WTC11 (cell line): Measurements from ENCODE around the gene XDH. TPM values are rescaled to one million over a fixed set of nuclear protein-coding genes. Genes with fewer than 3 reads are reported as not detected.

Source experiments
- ATAC-seq: fragments of 200-7000 bp; cut with Tn5 transposase; 2 replicates; pipeline ENCODE4 v1.10.0; 2021; ENCODE audit warnings: mild to moderate bottlenecking, moderate library complexity
- CTCF ChIA-PET: fragments of 300-600 bp; sonication (Branson Sonifier 250); formaldehyde crosslinking; loops from one replicate; lab custom pipeline; 2021; ENCODE audit warnings: antibody characterized with exemption; lab: Charles Lee
- POLR2A ChIA-PET: fragments of 350-600 bp; sonication (Branson Sonifier 250); formaldehyde crosslinking; loops from one replicate; lab custom pipeline; 2021; ENCODE audit warnings: antibody characterized with exemption; lab: Charles Lee
- DNase-seq: peaks from one replicate; pipeline ENCODE4 v3.0.0; 2021; ENCODE audit warnings: low spot score
- H3K27ac Mint-ChIP-seq: 2 replicates; pipeline ENCODE4 v1.8.0; 2021; ENCODE audit warnings: mixed read lengths
- H3K27me3 Mint-ChIP-seq: 2 replicates; pipeline ENCODE4 v1.8.0; 2021; ENCODE audit warnings: low read depth, mild to moderate bottlenecking, moderate library complexity, mixed read lengths
- H3K36me3 Mint-ChIP-seq: 2 replicates; pipeline ENCODE4 v1.8.0; 2021; ENCODE audit warnings: mixed read lengths
- H3K4me1 Mint-ChIP-seq: 2 replicates; pipeline ENCODE4 v1.8.0; 2022; ENCODE audit warnings: mixed read lengths
- H3K4me3 Mint-ChIP-seq: 2 replicates; pipeline ENCODE4 v1.8.0; 2021; ENCODE audit warnings: mild to moderate bottlenecking, moderate library complexity, mixed read lengths
- H3K9me3 Mint-ChIP-seq: 2 replicates; pipeline ENCODE4 v1.8.0; 2021; ENCODE audit warnings: mixed read lengths
- ATF6 ChIP-seq: sonication (generic); formaldehyde crosslinking; IDR thresholded peaks from 2 replicates; pipeline ENCODE4 v1.8.1; 2023; ENCODE audit warnings: mild to moderate bottlenecking, missing genetic modification reagents
- CBFB ChIP-seq: sonication (generic); formaldehyde crosslinking; IDR thresholded peaks from 2 replicates; pipeline ENCODE4 v1.8.1; 2022; ENCODE audit warnings: mild to moderate bottlenecking, low read depth, missing genetic modification reagents
- CDX4 ChIP-seq: fragments of 250-450 bp; sonication (Bioruptor Pico); IDR thresholded peaks from 2 replicates; pipeline ENCODE4 v1.9.0; 2021; ENCODE audit warnings: moderate library complexity, mild to moderate bottlenecking, inconsistent platforms, borderline replicate concordance
- FOXK1 ChIP-seq: sonication (generic); formaldehyde crosslinking; IDR thresholded peaks from 2 replicates; pipeline ENCODE4 v1.8.0; 2022; ENCODE audit warnings: mild to moderate bottlenecking, moderate library complexity, missing genetic modification reagents
- JUN ChIP-seq: sonication (generic); formaldehyde crosslinking; IDR thresholded peaks from 2 replicates; pipeline ENCODE4 v1.8.0; 2023; ENCODE audit warnings: mild to moderate bottlenecking, missing genetic modification reagents
- NR2C2 ChIP-seq: sonication (generic); formaldehyde crosslinking; IDR thresholded peaks from 2 replicates; pipeline ENCODE4 v1.8.0; 2022; ENCODE audit warnings: mild to moderate bottlenecking, missing genetic modification reagents
- RELA ChIP-seq: sonication (generic); formaldehyde crosslinking; IDR thresholded peaks from 2 replicates; pipeline ENCODE4 v1.8.1; 2022; ENCODE audit warnings: missing genetic modification reagents, mild to moderate bottlenecking, borderline replicate concordance
- SOX15 ChIP-seq: fragments of 250-450 bp; sonication (Bioruptor Pico); IDR thresholded peaks from 2 replicates; pipeline ENCODE4 v1.9.0; 2021; ENCODE audit warnings: mild to moderate bottlenecking
- TEAD4 ChIP-seq: sonication (generic); formaldehyde crosslinking; IDR thresholded peaks from 2 replicates; pipeline ENCODE4 v1.8.0; 2022; ENCODE audit warnings: mild to moderate bottlenecking, missing genetic modification reagents
- USF1 ChIP-seq: sonication (generic); formaldehyde crosslinking; IDR thresholded peaks from 2 replicates; pipeline ENCODE4 v1.8.0; 2022; ENCODE audit warnings: mild to moderate bottlenecking, missing genetic modification reagents
- ZNF121 ChIP-seq: sonication (generic); formaldehyde crosslinking; IDR thresholded peaks from 2 replicates; pipeline ENCODE4 v1.8.0; 2023; ENCODE audit warnings: missing genetic modification reagents
- ZNF138 ChIP-seq: sonication (generic); formaldehyde crosslinking; conservative IDR thresholded peaks from 2 replicates; pipeline ENCODE4 v1.8.1; 2022; ENCODE audit warnings: mild to moderate bottlenecking, moderate library complexity, missing genetic modification reagents
- ZNF281 ChIP-seq: sonication (generic); formaldehyde crosslinking; IDR thresholded peaks from 2 replicates; pipeline ENCODE4 v1.8.0; 2023; ENCODE audit warnings: mild to moderate bottlenecking, missing genetic modification reagents
- ZNF317 ChIP-seq: sonication (generic); formaldehyde crosslinking; IDR thresholded peaks from 2 replicates; pipeline ENCODE4 v1.8.1; 2023; ENCODE audit warnings: low read depth, mild to moderate bottlenecking, moderate library complexity, missing genetic modification reagents, borderline replicate concordance
- total RNA-seq: library from RNA; stranded (reverse); gene quantifications from 3 replicates; pipeline ENCODE4 v1.2.3, GENCODE V29; 2021
- TF ChIP-seq, protein P1 (sequence below): sonication (generic); formaldehyde crosslinking; IDR thresholded peaks from 2 replicates; pipeline ENCODE4 v1.8.1; 2022; ENCODE audit warnings: low read depth, missing genetic modification reagents, borderline replicate concordance
- TF ChIP-seq, protein P2 (sequence below): fragments of 250-450 bp; sonication (Bioruptor Pico); IDR thresholded peaks from 2 replicates; pipeline ENCODE4 v1.9.0; 2021; ENCODE audit warnings: mild to moderate bottlenecking, borderline replicate concordance
- TF ChIP-seq, protein P3 (sequence below): sonication (generic); formaldehyde crosslinking; IDR thresholded peaks from 2 replicates; pipeline ENCODE4 v1.8.1; 2023; ENCODE audit warnings: mild to moderate bottlenecking, missing genetic modification reagents, borderline replicate concordance
- TF ChIP-seq, protein P4 (sequence below): sonication (generic); formaldehyde crosslinking; conservative IDR thresholded peaks from 2 replicates; pipeline ENCODE4 v1.8.1; 2023; ENCODE audit warnings: mild to moderate bottlenecking, low read depth, missing genetic modification reagents, moderate library complexity

XDH gene
- total RNA-seq, 1 experiment from 2014 or later = 3.0 TPM

GRCh38 chr2:31328026-31328425, 86.5 kb downstream of the XDH start:
- ATAC-seq (no peak), DNase-seq (no peak)
- CTCF ChIA-PET = no interaction called here
- H3K4me3 Mint-ChIP-seq = no peak overlapping the region
- POLR2A ChIA-PET = no interaction called here
- no peak overlapping the region for H3K27ac Mint-ChIP-seq
- H3K9me3 Mint-ChIP-seq = no peaks in the 10 kb centered on the region
- H3K4me1 Mint-ChIP-seq = peaks cover 16% of the 10 kb centered on the region
- H3K27me3 Mint-ChIP-seq = no peaks in the 10 kb centered on the region
- no peaks in the 10 kb centered on the region for H3K36me3 Mint-ChIP-seq
- TF ChIP-seq, protein P1, sequence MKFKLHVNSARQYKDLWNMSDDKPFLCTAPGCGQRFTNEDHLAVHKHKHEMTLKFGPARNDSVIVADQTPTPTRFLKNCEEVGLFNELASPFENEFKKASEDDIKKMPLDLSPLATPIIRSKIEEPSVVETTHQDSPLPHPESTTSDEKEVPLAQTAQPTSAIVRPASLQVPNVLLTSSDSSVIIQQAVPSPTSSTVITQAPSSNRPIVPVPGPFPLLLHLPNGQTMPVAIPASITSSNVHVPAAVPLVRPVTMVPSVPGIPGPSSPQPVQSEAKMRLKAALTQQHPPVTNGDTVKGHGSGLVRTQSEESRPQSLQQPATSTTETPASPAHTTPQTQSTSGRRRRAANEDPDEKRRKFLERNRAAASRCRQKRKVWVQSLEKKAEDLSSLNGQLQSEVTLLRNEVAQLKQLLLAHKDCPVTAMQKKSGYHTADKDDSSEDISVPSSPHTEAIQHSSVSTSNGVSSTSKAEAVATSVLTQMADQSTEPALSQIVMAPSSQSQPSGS (CRISPR knock-in tag) = no peak
- TF ChIP-seq, protein P2, sequence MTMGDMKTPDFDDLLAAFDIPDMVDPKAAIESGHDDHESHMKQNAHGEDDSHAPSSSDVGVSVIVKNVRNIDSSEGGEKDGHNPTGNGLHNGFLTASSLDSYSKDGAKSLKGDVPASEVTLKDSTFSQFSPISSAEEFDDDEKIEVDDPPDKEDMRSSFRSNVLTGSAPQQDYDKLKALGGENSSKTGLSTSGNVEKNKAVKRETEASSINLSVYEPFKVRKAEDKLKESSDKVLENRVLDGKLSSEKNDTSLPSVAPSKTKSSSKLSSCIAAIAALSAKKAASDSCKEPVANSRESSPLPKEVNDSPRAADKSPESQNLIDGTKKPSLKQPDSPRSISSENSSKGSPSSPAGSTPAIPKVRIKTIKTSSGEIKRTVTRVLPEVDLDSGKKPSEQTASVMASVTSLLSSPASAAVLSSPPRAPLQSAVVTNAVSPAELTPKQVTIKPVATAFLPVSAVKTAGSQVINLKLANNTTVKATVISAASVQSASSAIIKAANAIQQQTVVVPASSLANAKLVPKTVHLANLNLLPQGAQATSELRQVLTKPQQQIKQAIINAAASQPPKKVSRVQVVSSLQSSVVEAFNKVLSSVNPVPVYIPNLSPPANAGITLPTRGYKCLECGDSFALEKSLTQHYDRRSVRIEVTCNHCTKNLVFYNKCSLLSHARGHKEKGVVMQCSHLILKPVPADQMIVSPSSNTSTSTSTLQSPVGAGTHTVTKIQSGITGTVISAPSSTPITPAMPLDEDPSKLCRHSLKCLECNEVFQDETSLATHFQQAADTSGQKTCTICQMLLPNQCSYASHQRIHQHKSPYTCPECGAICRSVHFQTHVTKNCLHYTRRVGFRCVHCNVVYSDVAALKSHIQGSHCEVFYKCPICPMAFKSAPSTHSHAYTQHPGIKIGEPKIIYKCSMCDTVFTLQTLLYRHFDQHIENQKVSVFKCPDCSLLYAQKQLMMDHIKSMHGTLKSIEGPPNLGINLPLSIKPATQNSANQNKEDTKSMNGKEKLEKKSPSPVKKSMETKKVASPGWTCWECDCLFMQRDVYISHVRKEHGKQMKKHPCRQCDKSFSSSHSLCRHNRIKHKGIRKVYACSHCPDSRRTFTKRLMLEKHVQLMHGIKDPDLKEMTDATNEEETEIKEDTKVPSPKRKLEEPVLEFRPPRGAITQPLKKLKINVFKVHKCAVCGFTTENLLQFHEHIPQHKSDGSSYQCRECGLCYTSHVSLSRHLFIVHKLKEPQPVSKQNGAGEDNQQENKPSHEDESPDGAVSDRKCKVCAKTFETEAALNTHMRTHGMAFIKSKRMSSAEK (CRISPR knock-in tag) = no peak
- TF ChIP-seq RELA (CRISPR knock-in tag) (no peak), ZNF138 (CRISPR knock-in tag) (no peak), CDX4 (no peak), FOXK1 (CRISPR knock-in tag) (no peak), ZNF317 (CRISPR knock-in tag) (no peak), ATF6 (no peak), NR2C2 (no peak), ZNF281 (CRISPR knock-in tag) (no peak), ZNF121 (no peak), CBFB (no peak), TEAD4 (CRISPR knock-in tag) (no peak), USF1 (CRISPR knock-in tag) (no peak), JUN (no peak), SOX15 (CRISPR knock-in tag) (no peak)
- TF ChIP-seq, protein P3, sequence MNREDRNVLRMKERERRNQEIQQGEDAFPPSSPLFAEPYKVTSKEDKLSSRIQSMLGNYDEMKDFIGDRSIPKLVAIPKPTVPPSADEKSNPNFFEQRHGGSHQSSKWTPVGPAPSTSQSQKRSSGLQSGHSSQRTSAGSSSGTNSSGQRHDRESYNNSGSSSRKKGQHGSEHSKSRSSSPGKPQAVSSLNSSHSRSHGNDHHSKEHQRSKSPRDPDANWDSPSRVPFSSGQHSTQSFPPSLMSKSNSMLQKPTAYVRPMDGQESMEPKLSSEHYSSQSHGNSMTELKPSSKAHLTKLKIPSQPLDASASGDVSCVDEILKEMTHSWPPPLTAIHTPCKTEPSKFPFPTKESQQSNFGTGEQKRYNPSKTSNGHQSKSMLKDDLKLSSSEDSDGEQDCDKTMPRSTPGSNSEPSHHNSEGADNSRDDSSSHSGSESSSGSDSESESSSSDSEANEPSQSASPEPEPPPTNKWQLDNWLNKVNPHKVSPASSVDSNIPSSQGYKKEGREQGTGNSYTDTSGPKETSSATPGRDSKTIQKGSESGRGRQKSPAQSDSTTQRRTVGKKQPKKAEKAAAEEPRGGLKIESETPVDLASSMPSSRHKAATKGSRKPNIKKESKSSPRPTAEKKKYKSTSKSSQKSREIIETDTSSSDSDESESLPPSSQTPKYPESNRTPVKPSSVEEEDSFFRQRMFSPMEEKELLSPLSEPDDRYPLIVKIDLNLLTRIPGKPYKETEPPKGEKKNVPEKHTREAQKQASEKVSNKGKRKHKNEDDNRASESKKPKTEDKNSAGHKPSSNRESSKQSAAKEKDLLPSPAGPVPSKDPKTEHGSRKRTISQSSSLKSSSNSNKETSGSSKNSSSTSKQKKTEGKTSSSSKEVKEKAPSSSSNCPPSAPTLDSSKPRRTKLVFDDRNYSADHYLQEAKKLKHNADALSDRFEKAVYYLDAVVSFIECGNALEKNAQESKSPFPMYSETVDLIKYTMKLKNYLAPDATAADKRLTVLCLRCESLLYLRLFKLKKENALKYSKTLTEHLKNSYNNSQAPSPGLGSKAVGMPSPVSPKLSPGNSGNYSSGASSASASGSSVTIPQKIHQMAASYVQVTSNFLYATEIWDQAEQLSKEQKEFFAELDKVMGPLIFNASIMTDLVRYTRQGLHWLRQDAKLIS (CRISPR knock-in tag) = no peak
- TF ChIP-seq, protein P4, sequence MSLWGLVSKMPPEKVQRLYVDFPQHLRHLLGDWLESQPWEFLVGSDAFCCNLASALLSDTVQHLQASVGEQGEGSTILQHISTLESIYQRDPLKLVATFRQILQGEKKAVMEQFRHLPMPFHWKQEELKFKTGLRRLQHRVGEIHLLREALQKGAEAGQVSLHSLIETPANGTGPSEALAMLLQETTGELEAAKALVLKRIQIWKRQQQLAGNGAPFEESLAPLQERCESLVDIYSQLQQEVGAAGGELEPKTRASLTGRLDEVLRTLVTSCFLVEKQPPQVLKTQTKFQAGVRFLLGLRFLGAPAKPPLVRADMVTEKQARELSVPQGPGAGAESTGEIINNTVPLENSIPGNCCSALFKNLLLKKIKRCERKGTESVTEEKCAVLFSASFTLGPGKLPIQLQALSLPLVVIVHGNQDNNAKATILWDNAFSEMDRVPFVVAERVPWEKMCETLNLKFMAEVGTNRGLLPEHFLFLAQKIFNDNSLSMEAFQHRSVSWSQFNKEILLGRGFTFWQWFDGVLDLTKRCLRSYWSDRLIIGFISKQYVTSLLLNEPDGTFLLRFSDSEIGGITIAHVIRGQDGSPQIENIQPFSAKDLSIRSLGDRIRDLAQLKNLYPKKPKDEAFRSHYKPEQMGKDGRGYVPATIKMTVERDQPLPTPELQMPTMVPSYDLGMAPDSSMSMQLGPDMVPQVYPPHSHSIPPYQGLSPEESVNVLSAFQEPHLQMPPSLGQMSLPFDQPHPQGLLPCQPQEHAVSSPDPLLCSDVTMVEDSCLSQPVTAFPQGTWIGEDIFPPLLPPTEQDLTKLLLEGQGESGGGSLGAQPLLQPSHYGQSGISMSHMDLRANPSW (CRISPR knock-in tag) = no peak
